C4-2B (cell line): ENCODE measurements around the gene NRP2.

Source experiments
- CTCF ChIP-seq: fragments of 450-650 bp; conservative IDR thresholded peaks from 2 replicates; pipeline ENCODE4 v1.5.1; 2017; ENCODE audit warnings: mild to moderate bottlenecking
- ZFX ChIP-seq: fragments of 450-650 bp; IDR thresholded peaks from 2 replicates; pipeline ENCODE4 v1.6.1; 2017

GRCh38 chr2:205705511-205706349, 23.4 kb downstream of the NRP2 start:
- TF ChIP-seq CTCF (no peak), ZFX (no peak)
